ENCODE results near the gene CTIF.
A peak's percentile ranks its signal among the peaks of the same experiment; 100 is the strongest.

The CTIF gene

GRCh38 chr18:48719388-48719787 is 180.6 kb downstream of the CTIF start:
- no peak for DNase-seq (ENCODE audit: low read depth, low spot score)
- CTCF ChIA-PET, result interaction anchor here (1.0 kb wide), 2 partner anchors 244 to 322 kb away, joined by 3 read pairs; no protein-coding TSS in a partner anchor
- POLR2A ChIA-PET, result no interaction called here

GRCh38 chr18:48719974-48720654 is 181.3 kb downstream of the CTIF start:
- no peak overlapping the region; the same call in 1 of the 2 replicates for H3K4me3 ChIP-seq (ENCODE audit: low read depth, low read length)
- ChIA-PET CTCF (interaction anchor here (1.0 kb wide), 1 partner anchor 321 kb away, joined by 3 read pairs; no protein-coding TSS in a partner anchor), POLR2A (no interaction called here)
- TF ChIP-seq, protein P1, sequence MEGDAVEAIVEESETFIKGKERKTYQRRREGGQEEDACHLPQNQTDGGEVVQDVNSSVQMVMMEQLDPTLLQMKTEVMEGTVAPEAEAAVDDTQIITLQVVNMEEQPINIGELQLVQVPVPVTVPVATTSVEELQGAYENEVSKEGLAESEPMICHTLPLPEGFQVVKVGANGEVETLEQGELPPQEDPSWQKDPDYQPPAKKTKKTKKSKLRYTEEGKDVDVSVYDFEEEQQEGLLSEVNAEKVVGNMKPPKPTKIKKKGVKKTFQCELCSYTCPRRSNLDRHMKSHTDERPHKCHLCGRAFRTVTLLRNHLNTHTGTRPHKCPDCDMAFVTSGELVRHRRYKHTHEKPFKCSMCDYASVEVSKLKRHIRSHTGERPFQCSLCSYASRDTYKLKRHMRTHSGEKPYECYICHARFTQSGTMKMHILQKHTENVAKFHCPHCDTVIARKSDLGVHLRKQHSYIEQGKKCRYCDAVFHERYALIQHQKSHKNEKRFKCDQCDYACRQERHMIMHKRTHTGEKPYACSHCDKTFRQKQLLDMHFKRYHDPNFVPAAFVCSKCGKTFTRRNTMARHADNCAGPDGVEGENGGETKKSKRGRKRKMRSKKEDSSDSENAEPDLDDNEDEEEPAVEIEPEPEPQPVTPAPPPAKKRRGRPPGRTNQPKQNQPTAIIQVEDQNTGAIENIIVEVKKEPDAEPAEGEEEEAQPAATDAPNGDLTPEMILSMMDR (IDR thresholded peaks at IDR 0.05; ENCODE audit: insufficient read depth, low read length, missing control alignments), result no peak
- DNase-seq (ENCODE audit: low read depth, low spot score), result peak; percentile 17

More at GRCh38 chr18:48719388-48719787, 180.6 kb downstream of the CTIF start:
- TF ChIP-seq, protein P1 (IDR thresholded peaks at IDR 0.05; ENCODE audit: insufficient read depth, low read length, missing control alignments), result no peak
- H3K4me3 ChIP-seq (ENCODE audit: low read depth, low read length), result no peak overlapping the region

DNA sequence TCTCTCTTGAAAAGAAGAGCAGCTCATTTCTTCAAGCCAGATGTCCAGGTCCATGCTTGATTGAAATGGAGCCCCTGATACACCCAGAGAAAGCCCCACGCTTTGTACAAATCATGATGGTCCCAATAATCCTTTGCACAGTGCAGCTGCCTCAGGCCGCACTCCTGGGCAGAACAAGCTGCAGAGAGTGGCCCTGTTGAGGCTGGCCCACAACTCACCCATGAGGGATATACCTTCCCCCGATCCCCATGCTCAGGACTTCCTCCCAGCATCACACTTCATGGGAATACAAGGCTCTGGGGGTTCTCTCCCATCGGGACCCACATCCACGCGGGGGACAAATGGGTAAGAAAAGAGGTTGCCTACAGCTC is 181.8 kb downstream of the CTIF start:
- CTCF ChIA-PET, result no interaction called here
- TF ChIP-seq, protein P1 (IDR thresholded peaks at IDR 0.05; ENCODE audit: insufficient read depth, low read length, missing control alignments), result no peak
- POLR2A ChIA-PET, result no interaction called here
- DNase-seq (ENCODE audit: low read depth, low spot score), result no peak
- no peak overlapping the region for H3K4me3 ChIP-seq (ENCODE audit: low read depth, low read length)

GRCh38 chr18:48721312-48721711 is 182.5 kb downstream of the CTIF start:
- ChIA-PET CTCF (no interaction called here), POLR2A (interaction anchor here (0.6 kb wide), 1 partner anchor 263 kb away, joined by 3 read pairs; no protein-coding TSS in a partner anchor)
- H3K4me3 ChIP-seq (ENCODE audit: low read depth, low read length), result no peak overlapping the region
- no peak for DNase-seq (ENCODE audit: low read depth, low spot score)
- TF ChIP-seq, protein P1 (IDR thresholded peaks at IDR 0.05; ENCODE audit: insufficient read depth, low read length, missing control alignments), result no peak

GRCh38 chr18:48723016-48723415 is 184.2 kb downstream of the CTIF start:
- H3K4me3 ChIP-seq (ENCODE audit: low read depth, low read length), result no peak overlapping the region
- POLR2A ChIA-PET, result no interaction called here
- TF ChIP-seq, protein P1 (IDR thresholded peaks at IDR 0.05; ENCODE audit: insufficient read depth, low read length, missing control alignments), result no peak
- CTCF ChIA-PET, result no interaction called here
- DNase-seq (ENCODE audit: low read depth, low spot score), result no peak

- TF ChIP-seq, protein P1 (IDR thresholded peaks at IDR 0.05; ENCODE audit: insufficient read depth, low read length, missing control alignments), result no peak
- CTCF ChIA-PET, result interaction anchor here (1.9 kb wide), 1 partner anchor 9 kb away, joined by 6 read pairs; no protein-coding TSS in a partner anchor
- DNase-seq (ENCODE audit: low read depth, low spot score), result no peak
- POLR2A ChIA-PET, result no interaction called here
- H3K4me3 ChIP-seq (ENCODE audit: low read depth, low read length), result no peak overlapping the region
Observed at GRCh38 chr18:48723837-48724236, 185.0 kb downstream of the CTIF start.
